Nephron (organoid): Measurements from ENCODE around the gene ENOPH1.
A peak's percentile ranks its signal among the peaks of the same experiment; 100 is the strongest.

Experiments used
- H3K27ac Mint-ChIP-seq, 3 experiments: 2 replicates each; pipeline ENCODE4 v1.8.0; 2020; ENCODE audit warnings: mixed read lengths in 3 of 3, mild to moderate bottlenecking in 2 of 3, moderate library complexity in 1 of 3
- H3K27me3 Mint-ChIP-seq: 2 replicates; pipeline ENCODE4 v1.8.0; 2021; ENCODE audit warnings: low read depth, mild to moderate bottlenecking, moderate library complexity, mixed read lengths
- H3K36me3 Mint-ChIP-seq: 2 replicates; pipeline ENCODE4 v1.8.0; 2020; ENCODE audit warnings: low read depth, mixed read lengths
- H3K4me1 Mint-ChIP-seq: 2 replicates; pipeline ENCODE4 v1.8.0; 2020; ENCODE audit warnings: mixed read lengths
- H3K4me3 Mint-ChIP-seq, 3 experiments: 2 replicates each; pipeline ENCODE4 v1.8.0; 2020; ENCODE audit warnings: mild to moderate bottlenecking in 3 of 3, mixed read lengths in 3 of 3, moderate library complexity in 2 of 3
- H3K9me3 Mint-ChIP-seq: 2 replicates; pipeline ENCODE4 v1.8.0; 2020; ENCODE audit warnings: mixed read lengths
- CTCF ChIP-seq, 3 experiments: fragments of 200-600 bp; sonication (generic); IDR thresholded peaks; one replicate each; pipeline ENCODE4 v1.5.0; 2021; ENCODE audit warnings: antibody characterized with exemption in 3 of 3; ENCODE audit not compliant: unreplicated experiment in 3 of 3

The ENOPH1 gene

GRCh38 chr4:82434949-82435348 is 4.6 kb downstream of the ENOPH1 start:
- no peaks in the 10 kb centered on the region for H3K27me3 Mint-ChIP-seq
- TF ChIP-seq CTCF (IDR thresholded peaks at IDR 0.05; ENCODE audit: unreplicated experiment in 3 of 3), result no peak
- H3K36me3 Mint-ChIP-seq, result peaks cover 26% of the 10 kb centered on the region

GRCh38 chr4:82436130-82436529 is 5.7 kb downstream of the ENOPH1 start:
- H3K27ac Mint-ChIP-seq, result no peak overlapping the region
- no peak for TF ChIP-seq CTCF (IDR thresholded peaks at IDR 0.05; ENCODE audit: unreplicated experiment in 3 of 3)

More at GRCh38 chr4:82434949-82435348, 4.6 kb downstream of the ENOPH1 start:
- H3K27ac Mint-ChIP-seq, result no peak overlapping the region
- no peaks in the 10 kb centered on the region for H3K9me3 Mint-ChIP-seq
- H3K4me1 Mint-ChIP-seq, result peaks cover 21% of the 10 kb centered on the region
- no peak overlapping the region for H3K4me3 Mint-ChIP-seq

GRCh38 chr4:82436780-82437179 is 6.4 kb downstream of the ENOPH1 start:
- Mint-ChIP-seq H3K9me3 (no peaks in the 10 kb centered on the region), H3K36me3 (peaks cover 30% of the 10 kb centered on the region), H3K27me3 (no peaks in the 10 kb centered on the region), H3K27ac (peak overlapping the region; percentile 55 to 93 (median 92)), H3K4me3 (no peak overlapping the region), H3K4me1 (peaks cover 18% of the 10 kb centered on the region)
- no peak for TF ChIP-seq CTCF (IDR thresholded peaks at IDR 0.05; ENCODE audit: unreplicated experiment in 3 of 3)

More at GRCh38 chr4:82436130-82436529, 5.7 kb downstream of the ENOPH1 start:
- no peaks in the 10 kb centered on the region for H3K27me3 Mint-ChIP-seq
- no peak overlapping the region for H3K4me3 Mint-ChIP-seq
- H3K9me3 Mint-ChIP-seq, result no peaks in the 10 kb centered on the region
- H3K36me3 Mint-ChIP-seq, result peaks cover 29% of the 10 kb centered on the region
- H3K4me1 Mint-ChIP-seq, result peaks cover 21% of the 10 kb centered on the region

- no peaks in the 10 kb centered on the region for H3K9me3 Mint-ChIP-seq
- H3K4me1 Mint-ChIP-seq, result peaks cover 18% of the 10 kb centered on the region
- no peaks in the 10 kb centered on the region for H3K27me3 Mint-ChIP-seq
- peaks cover 34% of the 10 kb centered on the region for H3K36me3 Mint-ChIP-seq
- peak overlapping the region in 2 of 3 experiments; percentile 5 for H3K4me3 Mint-ChIP-seq
- TF ChIP-seq CTCF (IDR thresholded peaks at IDR 0.05; ENCODE audit: unreplicated experiment in 3 of 3), result no peak
- peak overlapping the region; percentile 55 to 93 (median 92) for H3K27ac Mint-ChIP-seq
Observed at GRCh38 chr4:82437285-82438005, 7.1 kb downstream of the ENOPH1 start.

GRCh38 chr4:82439088-82439487 is 8.7 kb downstream of the ENOPH1 start:
- Mint-ChIP-seq H3K36me3 (peaks cover 34% of the 10 kb centered on the region), H3K4me3 (no peak overlapping the region), H3K9me3 (no peaks in the 10 kb centered on the region), H3K27ac (no peak overlapping the region), H3K27me3 (no peaks in the 10 kb centered on the region), H3K4me1 (peaks cover 11% of the 10 kb centered on the region)
- TF ChIP-seq CTCF (IDR thresholded peaks at IDR 0.05; ENCODE audit: unreplicated experiment in 3 of 3), result no peak

GRCh38 chr4:82447886-82448285 is 17.5 kb downstream of the ENOPH1 start:
- TF ChIP-seq CTCF (IDR thresholded peaks at IDR 0.05; ENCODE audit: unreplicated experiment in 3 of 3), result no peak
- Mint-ChIP-seq H3K4me3 (no peak overlapping the region), H3K9me3 (no peaks in the 10 kb centered on the region), H3K36me3 (peaks cover 46% of the 10 kb centered on the region), H3K4me1 (no peaks in the 10 kb centered on the region), H3K27ac (no peak overlapping the region), H3K27me3 (no peaks in the 10 kb centered on the region)
